ENCODE results near the gene EZH1. TPM values are rescaled to one million over a fixed set of nuclear protein-coding genes. Genes with fewer than 3 reads are reported as not detected.

EZH1 gene
- total and polyA plus RNA-seq, 10 of the 15 experiments (the other 5 are each of a cell fraction or from before 2014, with no cell fraction given): 6.1 to 43.3 (median 16.8) TPM

- TF ChIP-seq IRF5 (IDR thresholded peaks at IDR 0.05; ENCODE audit: borderline replicate concordance) (no peak), BCL11A (IDR thresholded peaks at IDR 0.05; ENCODE audit: low read depth, low read length) (no peak), RB1 (IDR thresholded peaks at IDR 0.05; ENCODE audit: borderline replicate concordance) (no peak), ESRRA (IDR thresholded peaks at IDR 0.05; ENCODE audit: low read length) (no peak), MTA3 (IDR thresholded peaks at IDR 0.05; ENCODE audit: borderline replicate concordance, low read length) (no peak), POLR2A (IDR thresholded peaks at IDR 0.05; ENCODE audit: low read depth, low read length) (no peak), SP1 (IDR thresholded peaks at IDR 0.05; ENCODE audit: low read depth, low read length) (no peak), YY1 (IDR thresholded peaks at IDR 0.05; ENCODE audit: low read depth, low read length) (no peak), TCF3 (IDR thresholded peaks at IDR 0.05; ENCODE audit: borderline replicate concordance, insufficient read depth, low read depth, low read length) (no peak)
Measured at GRCh38 chr17:42759982-42760651, 15.3 kb upstream of the EZH1 start (continued).

GRCh38 chr17:42754782-42755181, 9.9 kb upstream of the EZH1 start:
- POLR2A ChIA-PET: interaction anchor here (0.5 to 1.1 kb wide), 3 partner anchors 70 to 131 kb away, joined by 3 to 6 read pairs (median 3); no protein-coding TSS in a partner anchor
- H3K79me2 ChIP-seq (ENCODE audit: control insufficient read depth, insufficient read depth, low read length): no peaks in the 10 kb centered on the region

More at GRCh38 chr17:42754782-42755181, 9.9 kb upstream of the EZH1 start:
- H3K27ac ChIP-seq (ENCODE audit: control insufficient read depth, insufficient read depth): no peak overlapping the region
- CTCF ChIA-PET: interaction anchor here (1.0 to 2.1 kb wide), 3 partner anchors 9 to 176 kb away, joined by 3 to 10 read pairs (median 4); no protein-coding TSS in a partner anchor
- SMC1A ChIA-PET (ENCODE audit: uncharacterized antibody, unreplicated experiment): no interaction called here
- TF ChIP-seq PAX5 (IDR thresholded peaks at IDR 0.05; ENCODE audit: borderline replicate concordance, low read depth, low read length) (peak; percentile 26; the same call in 1 of the 2 replicates), HCFC1 (IDR thresholded peaks at IDR 0.05; ENCODE audit: low read length) (no peak)
- H3K4me1 ChIP-seq (ENCODE audit: control insufficient read depth, insufficient read depth, low read length): peaks cover 2% of the 10 kb centered on the region; the same call in 1 of the 2 replicates
- intact Hi-C loops (cut with micrococcal nuclease; ENCODE audit: unreplicated experiment) (no loop called here), in situ Hi-C loops (cut with MboI) (loop anchor here (5.0 kb wide), 1 partner anchor 48 kb away; no protein-coding TSS in a partner anchor)
- H3K9ac ChIP-seq (ENCODE audit: control insufficient read depth, insufficient read depth, low read length): no peak overlapping the region
- no peaks in the 10 kb centered on the region for H3K9me3 ChIP-seq (replicated peaks; ENCODE audit: control insufficient read depth, insufficient read depth, low read length)
- no peak overlapping the region for H3K4me2 ChIP-seq (ENCODE audit: control insufficient read depth, insufficient read depth)
- H3K4me3 ChIP-seq: no peak overlapping the region
- ATAC-seq (no peak), DNase-seq (ENCODE audit: low read depth, low spot score) (no peak), FAIRE-seq (no peak)
- H3K36me3 ChIP-seq (ENCODE audit: control insufficient read depth in 2 of 2, insufficient read depth in 2 of 2, low read length in 1 of 2): no peaks in the 10 kb centered on the region
- BruUV-seq (replicated peaks): no TSS peak
- WGBS (ENCODE audit: insufficient coverage, insufficient replicate concordance, low lambda C conversion rate, missing lambda C conversion rate): 18% methylated on average over 3 of the region's 3 CpGs
- H4K20me1 ChIP-seq (ENCODE audit: control insufficient read depth, insufficient read depth): no peaks in the 10 kb centered on the region
- H2AFZ ChIP-seq (ENCODE audit: control insufficient read depth, low read depth, low read length): no peak overlapping the region
- RAD21 ChIA-PET (ENCODE audit: unreplicated experiment): interaction anchor here (0.6 kb wide), 1 partner anchor 789 kb away, joined by 3 read pairs; no protein-coding TSS in a partner anchor
- no peaks in the 10 kb centered on the region; a peak in 1 of 4 replicates for H3K27me3 ChIP-seq (replicated peaks in 1 of 2; ENCODE audit: control insufficient read depth in 2 of 2, insufficient read depth in 2 of 2, low read length in 1 of 2)

Data from GM12878 (cell line).